ENCODE data around the gene KIAA1217.

KIAA1217 gene

GRCh38 chr10:24208661-24209431 lies at the start of gene KIAA1217:
Gene KIAA1217 (plus strand): TSS chr10:24209138. CDS start chr10:24209194, 56 bp downstream.
- no peak for DNase-seq

- DNase-seq = no peak
These were observed 46.5 kb upstream of the KIAA1217 start for GRCh38 chr10:24162206-24162985.

GRCh38 chr10:24163485-24163884 lies 45.5 kb upstream of the KIAA1217 start:
- DNase-seq = no peak

GRCh38 chr10:24168258-24169170 lies 40.4 kb upstream of the KIAA1217 start:
- DNase-seq = no peak

GRCh38 chr10:24170199-24170598 lies 38.7 kb upstream of the KIAA1217 start:
- no peak for DNase-seq

- DNase-seq = no peak
These were observed 36.0 kb upstream of the KIAA1217 start for GRCh38 chr10:24172909-24173308.

- no peak for DNase-seq
These were observed 34.9 kb upstream of the KIAA1217 start for GRCh38 chr10:24174014-24174413.

- DNase-seq = no peak
These were observed 32.3 kb upstream of the KIAA1217 start for GRCh38 chr10:24176658-24177057.

GRCh38 chr10:24177636-24178035 lies 31.3 kb upstream of the KIAA1217 start:
- no peak for DNase-seq

GRCh38 chr10:24180891-24181290 lies 28.0 kb upstream of the KIAA1217 start:
- DNase-seq = no peak

GRCh38 chr10:24184455-24184854 lies 24.5 kb upstream of the KIAA1217 start:
- DNase-seq = no peak

GRCh38 chr10:24193330-24193729 lies 15.6 kb upstream of the KIAA1217 start:
- no peak for DNase-seq

GRCh38 chr10:24197263-24197662 lies 11.7 kb upstream of the KIAA1217 start:
- no peak for DNase-seq

- DNase-seq = no peak
These were observed 7.3 kb upstream of the KIAA1217 start for GRCh38 chr10:24201503-24202180.

- DNase-seq = no peak
These were observed 6.8 kb upstream of the KIAA1217 start for GRCh38 chr10:24202181-24202570.

- DNase-seq = no peak
These were observed 3.1 kb upstream of the KIAA1217 start for GRCh38 chr10:24205821-24206220.

- DNase-seq = no peak
These were observed 2.6 kb upstream of the KIAA1217 start for GRCh38 chr10:24206334-24206733.

GRCh38 chr10:24206926-24207325 lies 2.0 kb upstream of the KIAA1217 start:
- no peak for DNase-seq

GRCh38 chr10:24207341-24207740 lies 1.6 kb upstream of the KIAA1217 start:
- no peak for DNase-seq

GRCh38 chr10:24207781-24208611 lies 942 bp upstream of the KIAA1217 start:
- DNase-seq = no peak

GRCh38 chr10:24209432-24209771 lies 464 bp downstream of the KIAA1217 start:
- DNase-seq = no peak

Data from activated CD4-positive, alpha-beta T cell treated with anti-CD3 and anti-CD28 coated beads, Interleukin-2, amount 50 U/mL, for 1 hour (primary cell).